Dedifferentiated amniotic fluid mesenchymal stem cell (primary cell): ENCODE results near the gene WSCD2.
"Not testable (repeated sequence)": the region's sequence is repeated elsewhere in the genome, so short reads cannot be mapped to it uniquely, and the experiment has no call there.

Source experiments
- DNase-seq: peaks from one replicate; pipeline ENCODE4 v3.0.0-alpha.2; 2016; ENCODE audit errors: extremely low spot score

The WSCD2 gene

DNA sequence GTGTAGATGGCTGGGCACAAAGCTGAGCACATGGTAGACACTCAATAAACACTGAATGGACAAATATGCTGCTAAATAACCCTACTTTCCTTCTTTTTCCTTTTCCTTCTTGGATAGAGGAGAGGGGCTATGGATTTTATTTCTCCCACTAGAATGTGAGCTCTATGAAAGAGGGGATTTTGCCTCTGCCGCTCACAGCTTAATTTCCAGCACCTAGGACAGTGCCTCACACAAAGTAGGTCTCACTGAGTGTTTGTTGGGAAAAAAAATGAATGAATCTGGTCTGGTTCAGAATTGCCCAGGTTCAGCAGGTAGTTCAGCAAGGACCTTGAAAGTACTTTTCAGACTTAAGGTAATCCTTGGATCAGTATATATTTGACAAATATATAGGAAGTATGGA is 65.5 kb downstream of the WSCD2 start:
- no peak for DNase-seq

DNA sequence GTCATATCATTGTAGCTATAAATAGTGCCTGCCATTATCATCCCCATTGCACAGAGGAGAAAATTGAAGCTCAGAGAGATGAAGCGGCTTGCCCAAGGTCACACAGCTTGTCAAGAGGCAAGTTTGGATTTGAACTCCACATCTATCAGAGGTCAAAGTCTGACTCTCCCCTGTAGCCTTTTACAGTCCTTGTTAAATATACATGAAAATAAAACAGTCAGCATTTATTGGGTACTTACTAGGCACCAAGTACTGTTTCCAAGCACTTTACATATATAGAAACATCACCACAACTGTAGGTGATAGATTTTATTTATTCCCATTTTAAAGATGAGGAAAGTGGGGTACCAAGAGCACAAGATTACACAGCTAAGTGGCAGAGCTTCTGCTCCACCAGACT is 67.2 kb downstream of the WSCD2 start:
- no peak for DNase-seq

DNA sequence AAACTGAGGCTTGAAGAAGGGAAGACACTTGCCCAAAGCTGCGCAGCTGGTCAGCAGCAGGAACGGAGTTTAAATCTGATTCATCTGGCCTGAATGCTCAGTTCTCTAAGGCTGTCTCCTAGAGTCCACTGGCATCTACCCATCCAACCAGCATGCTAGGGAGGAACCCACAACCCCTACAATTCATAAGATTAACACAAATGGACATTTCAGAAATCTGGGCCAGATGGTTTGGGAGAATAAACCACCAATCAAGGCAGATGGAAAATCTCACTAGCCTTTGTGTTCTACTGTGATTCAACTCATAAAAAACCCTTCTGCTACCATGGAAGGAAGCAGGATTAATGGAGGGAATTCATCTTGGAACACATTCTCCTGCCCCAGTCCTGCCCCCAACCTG is 67.8 kb downstream of the WSCD2 start:
- DNase-seq = no peak

DNA sequence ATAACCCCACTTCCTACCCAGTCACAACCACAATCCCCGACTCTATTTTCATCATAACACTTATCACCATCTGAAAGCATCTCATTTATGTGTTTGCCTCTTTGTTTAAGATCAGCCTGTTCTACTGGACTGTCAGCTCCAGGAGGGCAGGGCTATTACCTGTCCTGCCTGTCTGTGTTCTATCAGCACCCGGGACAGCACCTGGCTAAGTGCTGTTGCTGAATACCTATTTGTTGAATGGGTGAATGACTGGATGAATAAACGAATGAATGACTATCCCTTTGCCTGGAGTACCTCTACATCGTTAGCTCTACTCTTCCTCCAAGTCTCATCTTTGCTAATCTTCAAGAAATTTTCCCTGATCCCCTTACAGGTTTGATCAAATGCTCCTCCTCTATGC is 69.0 kb downstream of the WSCD2 start:
- no peak for DNase-seq

DNA sequence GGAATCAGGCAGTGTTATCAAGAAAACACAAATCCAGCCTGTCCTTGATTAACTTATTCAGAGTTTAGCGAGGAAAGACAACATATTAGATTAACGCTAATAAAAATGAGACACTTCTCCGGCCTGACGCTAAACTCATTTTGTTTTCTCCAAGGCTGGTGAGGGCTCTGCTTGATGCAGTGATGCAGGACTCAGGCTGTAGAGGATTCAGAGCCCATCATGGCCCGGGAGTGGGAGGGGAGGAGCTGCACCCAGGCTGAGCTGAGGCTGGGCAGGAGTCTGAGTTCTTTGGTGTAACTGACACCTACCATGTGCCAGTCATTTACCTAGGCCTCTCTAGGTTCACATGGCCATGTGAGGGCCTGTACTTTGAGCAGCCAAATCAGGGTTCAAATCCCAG is 70.0 kb downstream of the WSCD2 start:
- no peak for DNase-seq

DNA sequence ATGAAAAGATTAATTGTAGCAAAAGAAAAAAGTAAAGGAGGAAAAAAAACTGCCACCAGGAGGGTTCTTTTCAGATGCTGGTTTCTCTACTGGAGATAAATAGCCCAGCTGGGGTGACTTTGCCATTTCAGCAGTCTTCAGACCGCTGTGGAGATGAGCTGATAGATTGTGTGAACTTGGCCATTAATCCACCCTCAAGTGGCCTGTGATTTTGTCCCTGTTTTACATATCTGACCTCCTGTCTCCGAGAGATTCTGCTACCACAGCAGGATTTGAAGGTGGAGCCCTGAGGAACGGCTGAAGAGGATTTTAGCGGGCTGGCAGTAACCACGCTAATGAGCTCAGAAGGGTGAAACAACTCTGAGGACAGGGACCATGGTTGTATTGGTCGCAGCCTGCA is 72.7 kb downstream of the WSCD2 start:
- no peak for DNase-seq

DNA sequence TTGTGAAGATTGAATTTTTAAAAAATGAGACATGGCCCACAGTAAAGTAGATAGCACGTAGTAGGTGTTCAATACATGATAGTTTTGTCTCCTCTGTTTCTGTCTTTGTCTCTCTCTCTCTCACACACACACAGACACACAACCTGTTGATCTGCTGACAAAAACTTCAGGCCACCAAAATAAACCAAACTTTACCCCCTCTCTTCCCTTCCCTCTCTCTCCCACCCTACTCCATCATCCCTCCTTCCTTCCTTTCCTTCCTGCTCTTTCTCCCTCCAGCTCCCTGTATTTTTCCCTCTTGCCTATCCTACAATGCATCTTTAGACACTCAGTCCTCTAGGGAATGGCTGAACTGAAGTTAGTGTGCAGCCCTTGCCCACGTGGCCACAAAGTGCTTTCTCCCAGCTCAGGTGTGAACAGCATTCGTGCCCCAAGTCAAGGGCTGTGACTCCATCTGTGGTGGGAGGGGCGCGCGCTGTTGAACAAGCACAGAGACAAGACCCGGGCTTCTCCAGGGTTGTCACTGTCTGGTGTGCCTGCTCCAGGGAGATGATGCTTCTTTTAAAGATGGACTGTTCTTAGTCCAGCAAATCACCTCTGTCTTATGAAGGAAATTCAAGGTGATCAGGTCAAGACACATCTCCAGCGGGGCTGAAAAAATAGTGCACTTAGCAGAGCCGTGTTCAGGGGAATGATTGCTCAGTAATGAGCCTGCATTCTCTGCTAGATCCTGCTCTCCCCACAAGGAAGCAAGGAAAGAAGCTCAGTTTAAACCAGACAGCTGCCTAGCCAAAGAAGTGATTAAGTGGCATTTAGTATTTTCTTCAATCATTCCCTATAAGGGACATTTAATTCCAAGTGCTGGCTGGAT is 75.3 kb downstream of the WSCD2 start:
- no peak for DNase-seq

DNA sequence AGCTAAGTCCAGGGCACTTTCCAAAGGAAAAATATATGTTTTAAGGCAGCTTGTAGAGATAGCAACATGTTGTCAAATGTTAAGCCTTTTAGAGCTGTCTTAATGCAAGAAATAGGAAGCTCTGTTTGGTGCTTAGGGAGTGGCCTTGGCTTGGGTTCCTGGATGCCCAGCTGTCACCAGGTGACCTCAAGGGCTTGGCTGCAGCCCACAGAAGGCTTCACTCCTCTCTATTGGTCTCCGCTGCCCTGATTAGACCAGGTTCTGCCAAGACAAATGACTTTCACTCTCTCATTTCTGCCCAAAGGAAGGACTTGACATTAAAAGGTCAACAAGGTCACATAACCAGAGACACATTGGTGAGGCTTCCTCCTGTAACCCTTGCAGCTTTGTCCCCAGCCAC is 76.8 kb downstream of the WSCD2 start:
- no peak for DNase-seq

DNA sequence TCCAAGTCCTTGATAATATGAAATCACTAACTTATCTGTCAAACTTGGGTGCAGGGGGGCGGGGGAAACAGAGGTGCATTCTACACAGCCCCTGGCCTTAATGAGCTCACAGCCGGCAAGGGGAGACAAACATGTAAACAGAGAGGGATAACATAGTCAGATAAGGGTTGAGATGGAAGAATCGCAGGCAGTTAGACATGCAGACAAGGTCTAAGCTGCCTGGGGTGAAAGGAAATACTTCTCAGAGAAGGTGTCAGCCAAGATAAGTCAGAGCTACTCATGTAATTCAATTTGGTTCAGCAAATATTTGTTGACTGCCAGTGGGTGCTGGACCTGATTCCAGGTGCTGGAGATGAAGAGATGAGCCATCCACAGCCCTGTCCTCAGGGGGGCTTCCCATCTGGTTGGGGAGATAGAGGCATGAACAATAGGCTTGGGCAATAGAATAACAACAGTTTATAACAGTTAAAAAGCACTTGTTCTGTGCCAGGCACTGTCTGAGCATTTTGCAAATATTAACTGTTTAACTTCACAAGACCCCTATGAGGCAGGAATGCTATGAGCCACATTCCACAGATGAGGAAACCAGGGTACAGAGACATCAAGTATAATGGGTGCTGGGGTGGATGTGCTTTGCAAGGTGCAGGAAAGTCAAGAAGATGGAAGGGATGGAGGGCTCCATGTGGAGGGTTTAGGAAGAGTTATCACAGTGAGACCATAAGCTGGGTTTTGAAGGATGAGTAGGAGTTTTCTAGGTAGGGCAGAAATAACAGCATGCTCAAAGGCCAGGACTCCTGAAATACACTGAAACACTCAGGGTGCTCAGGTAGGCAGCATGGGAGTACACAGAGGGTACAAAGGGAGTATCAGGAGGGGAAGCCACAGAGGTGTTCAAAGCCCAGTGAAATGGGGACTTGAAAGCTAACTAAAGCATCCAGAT is 79.0 kb downstream of the WSCD2 start:
- DNase-seq = no peak

DNA sequence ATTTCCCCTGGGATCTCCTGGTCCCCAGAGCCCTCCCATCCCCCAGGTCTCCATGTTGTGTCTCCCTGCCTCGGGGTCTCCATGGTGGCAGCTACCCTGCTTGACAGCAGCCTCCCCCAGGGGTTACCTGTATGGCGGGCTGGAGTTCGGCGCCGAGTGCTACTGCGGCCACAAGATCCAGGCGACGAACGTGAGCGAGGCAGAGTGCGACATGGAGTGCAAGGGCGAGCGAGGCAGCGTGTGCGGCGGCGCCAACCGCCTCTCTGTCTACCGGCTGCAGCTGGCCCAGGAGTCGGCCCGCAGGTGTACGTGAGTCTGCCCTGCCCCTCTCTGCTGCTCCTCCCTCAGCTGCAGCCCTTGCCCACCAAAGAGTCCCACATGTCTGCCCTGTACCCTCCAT is 80.9 kb downstream of the WSCD2 start:
- no peak for DNase-seq

DNA sequence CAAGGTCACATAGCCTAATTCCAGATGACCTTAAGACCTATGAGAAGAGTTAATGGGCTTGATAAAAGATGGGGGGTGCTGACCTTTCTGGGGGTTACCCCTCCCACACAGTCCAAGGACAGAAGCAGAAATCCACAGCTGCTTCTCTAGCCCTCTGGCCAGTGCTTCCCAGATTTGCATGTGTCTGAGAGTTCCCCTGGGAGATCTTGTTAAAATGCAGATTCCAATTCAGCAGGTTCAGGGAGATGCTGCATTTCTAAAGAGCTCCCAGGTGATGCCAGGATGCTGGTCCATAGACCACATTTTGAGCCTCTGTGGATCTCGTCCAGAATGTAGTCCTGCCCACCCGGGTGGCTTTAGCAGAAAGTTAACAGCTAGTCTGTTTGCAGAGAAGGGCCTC is 82.1 kb downstream of the WSCD2 start:
- no peak for DNase-seq

DNA sequence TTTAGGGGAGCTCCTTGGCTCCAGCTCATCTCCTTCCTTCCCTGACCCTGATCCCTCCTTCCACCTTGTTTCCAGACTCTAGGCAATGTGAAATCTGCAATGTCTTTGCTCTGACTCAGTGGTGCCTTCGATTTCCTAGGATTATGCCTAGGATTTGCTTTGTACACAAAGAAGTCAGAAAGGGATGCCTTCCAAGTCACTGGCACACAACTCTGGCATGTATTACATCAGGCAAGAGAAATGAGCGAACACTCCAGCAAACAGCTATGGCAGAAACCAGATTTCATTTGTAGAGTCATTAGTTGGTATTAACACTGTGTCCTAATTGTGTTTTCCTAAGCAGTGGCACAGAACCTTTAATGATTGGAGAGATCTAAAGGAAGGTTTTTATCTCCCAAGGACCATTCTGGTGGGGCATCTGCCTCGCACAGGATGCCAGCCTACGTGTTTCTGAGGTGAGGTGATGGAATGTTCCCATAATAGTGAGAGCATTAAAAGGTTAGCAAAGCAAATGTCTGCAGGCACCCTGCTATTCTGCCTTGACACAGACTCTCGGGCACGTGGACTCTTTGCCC is 84.9 kb downstream of the WSCD2 start:
- no peak for DNase-seq

DNA sequence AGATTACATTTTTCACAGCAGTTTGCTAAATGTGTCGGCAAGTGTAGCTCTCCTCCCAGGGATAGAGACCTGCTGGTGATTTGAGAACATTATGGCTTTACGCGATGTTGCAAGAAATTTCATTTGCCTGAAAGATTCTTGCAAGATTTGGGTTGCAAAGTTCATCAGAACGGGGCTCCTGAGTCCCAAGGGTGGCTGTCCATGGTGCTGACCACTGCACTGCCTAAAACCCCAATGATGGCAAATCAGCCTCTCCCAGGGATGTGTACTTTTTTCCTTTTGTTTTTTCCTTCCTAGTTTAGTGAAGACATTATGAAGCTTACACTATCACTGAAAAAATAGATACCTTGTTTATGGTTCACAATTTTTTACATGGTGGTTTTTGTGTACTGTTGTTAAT is 85.4 kb downstream of the WSCD2 start:
- DNase-seq = no peak

DNA sequence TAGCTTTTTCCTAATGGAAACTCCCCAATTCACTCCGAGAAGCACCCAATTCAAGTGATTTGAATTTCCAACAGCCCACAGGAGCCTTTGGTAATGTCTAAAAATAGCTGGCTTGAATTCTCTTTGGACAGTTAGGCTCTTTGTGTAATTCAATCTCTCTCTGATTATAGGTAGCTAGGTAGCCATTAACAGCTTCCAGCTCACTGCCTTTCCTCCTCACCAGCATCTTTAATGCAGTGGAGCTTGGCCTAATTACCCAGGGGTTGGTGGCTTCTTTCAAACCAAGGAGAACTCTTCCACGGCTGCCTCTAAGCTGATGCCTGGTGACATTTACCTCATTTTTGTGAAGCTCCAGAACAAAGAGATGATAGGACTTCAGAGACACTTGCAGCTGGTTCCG is 86.4 kb downstream of the WSCD2 start:
- no peak for DNase-seq

DNA sequence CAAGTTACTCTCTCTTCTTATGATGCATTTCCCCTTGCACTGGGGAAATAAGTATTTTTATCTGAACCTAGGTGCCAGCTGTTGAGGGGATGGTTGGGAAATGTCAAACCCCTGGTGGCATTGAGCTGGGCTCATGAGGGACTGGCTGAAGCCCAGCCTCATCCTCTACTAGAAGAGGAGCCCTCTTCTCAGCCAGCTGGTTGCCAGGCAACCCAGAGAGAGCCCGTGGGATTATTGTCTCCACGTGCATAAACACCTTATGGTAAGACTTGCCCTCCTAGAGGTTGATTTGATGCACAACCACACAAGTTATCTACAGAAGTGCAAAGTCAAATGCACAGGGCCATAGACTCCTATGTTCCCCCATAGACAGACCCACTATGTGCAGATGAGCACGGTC is 89.8 kb downstream of the WSCD2 start:
- DNase-seq = no peak

DNA sequence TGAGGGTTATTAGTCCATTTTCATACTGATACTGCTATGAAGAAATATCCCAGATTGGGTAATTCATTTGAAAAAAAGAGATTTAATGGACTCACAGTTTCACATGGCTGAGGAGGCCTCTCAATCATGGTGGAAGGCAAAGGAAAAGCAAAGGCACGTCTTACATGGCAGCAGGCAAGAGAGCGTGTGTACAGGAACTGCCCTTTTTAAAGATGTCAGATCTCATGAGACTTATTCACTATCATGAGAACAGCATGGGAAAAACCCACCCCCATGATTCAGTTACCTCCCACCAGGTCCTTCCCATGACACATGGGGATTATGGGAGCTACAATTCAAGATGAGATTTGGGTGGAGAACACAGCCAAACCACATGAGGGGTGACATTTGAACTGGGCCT is 96.0 kb downstream of the WSCD2 start:
- DNase-seq = not testable (repeated sequence)

DNA sequence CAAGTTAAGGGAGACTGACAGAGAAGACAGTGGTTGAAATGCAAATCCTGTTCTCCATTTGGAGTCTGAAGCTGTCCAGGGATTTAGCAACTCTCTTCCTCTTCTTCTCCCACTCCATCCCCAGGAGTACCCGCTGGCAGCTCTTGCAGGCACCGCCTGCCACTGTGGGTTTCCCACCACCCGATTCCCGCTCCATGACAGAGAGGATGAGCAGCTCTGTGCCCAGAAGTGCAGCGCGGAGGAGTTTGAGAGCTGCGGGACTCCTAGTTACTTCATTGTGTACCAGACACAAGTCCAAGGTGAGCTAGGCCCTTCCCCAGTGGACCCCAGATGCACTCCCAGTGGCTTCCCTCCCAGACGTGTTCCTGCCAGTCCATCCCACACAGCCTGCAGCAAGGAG is 97.8 kb downstream of the WSCD2 start:
- DNase-seq = no peak

DNA sequence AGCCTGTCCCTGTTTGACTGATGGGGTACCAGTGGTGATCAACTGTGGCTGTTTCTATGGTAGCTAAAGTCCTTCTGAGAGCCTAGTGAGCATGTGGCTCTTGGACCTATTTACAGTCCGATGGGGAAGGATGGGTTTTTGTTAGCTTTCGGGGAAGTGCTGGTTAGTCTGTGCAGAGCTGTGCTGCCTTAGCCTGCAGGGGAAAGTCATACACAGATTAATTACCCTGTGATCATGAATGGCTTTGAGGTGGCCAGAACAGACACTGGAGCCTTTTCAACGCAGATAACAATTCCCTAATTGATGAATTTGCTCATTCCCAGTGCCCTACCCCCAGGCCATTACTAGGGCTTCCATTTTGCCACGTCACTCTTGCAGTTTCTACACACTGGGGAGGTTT is 99.7 kb downstream of the WSCD2 start:
- no peak for DNase-seq

DNA sequence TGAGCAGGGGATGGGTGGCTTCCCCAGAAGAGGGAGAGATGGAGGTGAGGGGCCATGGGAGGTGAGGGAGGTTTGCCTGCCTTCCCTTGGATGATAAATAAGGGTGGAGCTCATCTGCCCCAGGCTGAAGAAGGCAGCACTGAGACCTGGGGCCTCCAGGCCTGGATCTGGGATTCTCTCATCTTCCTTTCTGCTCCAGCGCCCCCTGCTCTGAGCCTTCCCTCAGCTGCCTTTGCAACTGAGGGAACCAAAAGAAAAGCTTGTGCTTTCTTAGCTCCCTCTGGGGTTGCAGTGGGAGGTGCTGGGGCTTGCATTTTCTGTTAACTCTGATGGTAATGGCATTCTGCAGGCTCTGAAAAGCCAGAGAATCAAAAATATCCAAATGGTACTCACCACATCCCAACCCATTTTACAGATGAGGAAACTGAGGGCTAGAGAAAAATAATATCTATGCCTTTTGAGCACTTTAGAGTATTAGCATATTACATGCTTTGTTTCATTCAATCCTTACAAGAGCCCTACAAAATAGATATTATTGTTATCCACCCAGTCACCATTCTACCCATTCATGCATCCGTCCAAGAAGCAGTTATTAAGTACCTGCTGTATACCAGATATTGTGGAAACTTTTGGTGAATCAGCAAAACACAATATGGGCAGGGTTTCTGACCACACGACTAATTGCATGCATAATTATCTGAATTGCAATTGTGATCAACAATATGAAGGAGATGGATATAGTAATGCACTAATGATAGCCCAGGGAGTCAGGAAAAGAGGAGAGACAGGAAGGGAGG is 102.2 kb downstream of the WSCD2 start:
- DNase-seq = no peak

DNA sequence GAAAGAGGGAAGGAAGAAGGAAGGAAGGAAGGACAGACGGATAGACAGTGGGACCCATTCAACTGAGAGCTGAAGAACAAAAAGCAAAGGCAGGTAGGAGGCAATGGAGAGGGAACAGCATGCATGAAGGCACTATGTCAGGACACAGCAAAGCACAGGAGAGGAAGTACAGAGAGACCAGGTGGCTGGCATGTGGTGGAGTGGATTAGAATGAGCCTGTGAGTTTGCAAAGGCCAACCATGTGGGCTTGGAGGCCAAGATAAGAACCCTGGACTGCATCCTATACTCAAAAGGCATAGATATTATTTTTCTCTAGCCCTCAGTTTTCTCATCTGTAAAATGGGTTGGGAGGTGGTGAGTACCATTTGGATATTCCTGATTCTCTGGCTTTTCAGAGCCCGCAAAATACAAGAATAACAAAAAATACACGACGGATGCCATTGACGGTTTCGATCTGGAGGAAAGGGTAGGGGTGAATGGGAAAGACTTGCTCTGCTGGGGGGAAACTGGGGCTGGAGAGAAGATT is 102.9 kb downstream of the WSCD2 start:
- no peak for DNase-seq

DNA sequence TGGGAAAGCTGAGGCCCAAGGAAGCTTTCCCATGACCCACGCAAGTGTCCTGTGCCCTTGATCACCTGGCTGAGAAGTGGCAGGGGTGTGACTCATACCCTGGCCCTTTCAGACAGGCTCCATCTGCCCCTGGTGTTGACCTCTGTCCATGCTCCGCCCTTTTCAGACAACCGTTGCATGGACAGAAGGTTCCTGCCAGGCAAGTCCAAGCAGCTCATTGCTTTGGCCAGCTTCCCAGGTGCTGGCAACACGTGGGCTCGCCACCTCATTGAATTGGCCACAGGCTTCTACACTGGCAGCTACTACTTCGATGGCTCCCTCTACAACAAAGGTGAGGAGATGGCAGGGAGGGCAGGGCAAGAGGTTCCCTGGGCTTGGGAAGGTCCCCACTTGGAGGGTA is 103.5 kb downstream of the WSCD2 start:
- DNase-seq = no peak

DNA sequence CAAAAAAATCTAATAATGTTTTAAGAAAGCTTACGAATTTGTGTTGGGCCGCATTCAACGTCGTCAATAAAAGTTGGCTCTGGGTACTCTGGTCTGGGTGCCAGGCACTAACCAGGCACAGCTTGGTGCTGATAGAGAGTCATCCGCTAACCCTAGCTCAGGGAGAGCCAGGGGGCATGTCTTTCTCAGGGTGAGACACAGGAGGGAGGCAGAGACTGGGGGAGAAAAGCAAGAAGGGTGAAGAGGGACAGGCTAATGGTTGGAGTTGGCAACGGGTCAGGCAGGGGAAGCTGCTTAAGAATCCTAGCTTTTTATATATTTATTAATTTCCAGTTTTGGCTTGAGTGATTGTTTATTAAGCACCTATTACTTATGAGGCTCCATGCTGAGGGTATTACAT is 105.1 kb downstream of the WSCD2 start:
- DNase-seq = no peak
